CD14-positive monocyte (primary cell): ENCODE results near the gene VPS39. TPM values are rescaled to one million over a fixed set of nuclear protein-coding genes. Genes with fewer than 3 reads are reported as not detected.

Experiments
- DNase-seq, 3 donors: peaks; one replicate each; pipeline ENCODE4 v3.0.0-alpha.2; 2011 to 2022
- H2AFZ ChIP-seq: 2 replicates; pipeline ENCODE4 v1.6.0; 2012; ENCODE audit warnings: mild to moderate bottlenecking, low read depth, low read length, inconsistent platforms; ENCODE audit not compliant: insufficient read depth, poor library complexity, severe bottlenecking
- H3K27ac ChIP-seq, 2 donors: 1 replicate in 1 of 2; 2 replicates in 1 of 2; pipeline ENCODE4 v1.5.1; 2012 to 2013; ENCODE audit warnings: low read length in 2 of 2, control low read depth in 1 of 2, inconsistent platforms in 1 of 2, low read depth in 1 of 2, mild to moderate bottlenecking in 1 of 2
- H3K27me3 ChIP-seq, 2 donors: one replicate each; pipeline versions ENCODE4 v1.6.0 to v1.6.1; 2011 to 2013; ENCODE audit warnings: low read length in 2 of 2; ENCODE audit not compliant: control insufficient read depth in 2 of 2, insufficient read depth in 2 of 2
- H3K36me3 ChIP-seq, 2 donors: replicated peaks in 1 of 2; 1 replicate in 1 of 2; 2 replicates in 1 of 2; pipeline versions ENCODE4 v1.5.1 to v1.6.1; 2012 to 2013; ENCODE audit warnings: low read length in 2 of 2, control low read depth in 1 of 2, inconsistent platforms in 1 of 2, mild to moderate bottlenecking in 1 of 2; ENCODE audit not compliant: insufficient read depth in 2 of 2, control insufficient read depth in 1 of 2
- H3K4me1 ChIP-seq, 2 donors: 1 replicate in 1 of 2; 2 replicates in 1 of 2; pipeline versions ENCODE4 v1.5.1 to v1.6.1; 2012 to 2013; ENCODE audit warnings: low read length in 2 of 2, control low read depth in 1 of 2, inconsistent platforms in 1 of 2, mild to moderate bottlenecking in 1 of 2, moderate library complexity in 1 of 2; ENCODE audit not compliant: insufficient read depth in 2 of 2, control insufficient read depth in 1 of 2
- H3K4me2 ChIP-seq: replicated peaks from 2 replicates; pipeline ENCODE3; 2012; ENCODE audit warnings: low read length, moderate library complexity, mild to moderate bottlenecking; ENCODE audit not compliant: poor library complexity, severe bottlenecking; ENCODE audit errors: extremely low read depth
- H3K4me3 ChIP-seq, 3 experiments: fragments of 200-600 bp in 1 of 3; sonication (generic) in 1 of 3; replicated peaks in 1 of 3; 1 replicate in 2 of 3; 2 replicates in 1 of 3; pipeline ENCODE4 v1.5.1; 2011 to 2013; ENCODE audit warnings: low read length in 3 of 3, mild to moderate bottlenecking in 3 of 3, control low read depth in 2 of 3, low read depth in 2 of 3, inconsistent platforms in 1 of 3, moderate library complexity in 1 of 3
- H3K79me2 ChIP-seq: 2 replicates; pipeline ENCODE4 v1.6.0; 2012; ENCODE audit warnings: mild to moderate bottlenecking, control low read depth, inconsistent platforms, low read length, moderate library complexity; ENCODE audit not compliant: insufficient read depth
- H3K9ac ChIP-seq: 2 replicates; pipeline ENCODE4 v1.6.0; 2017; ENCODE audit warnings: low read length, mild to moderate bottlenecking; ENCODE audit not compliant: insufficient read depth, poor library complexity, severe bottlenecking
- H3K9me3 ChIP-seq, 2 donors: replicated peaks in 1 of 2; 1 replicate in 1 of 2; 2 replicates in 1 of 2; pipeline versions ENCODE4 v1.5.1 to v1.6.1; 2012 to 2013; ENCODE audit warnings: low read length in 2 of 2, control low read depth in 1 of 2; ENCODE audit not compliant: control insufficient read depth in 1 of 2, insufficient read depth in 1 of 2
- H4K20me1 ChIP-seq: 2 replicates; pipeline ENCODE4 v1.6.0; 2012; ENCODE audit warnings: mild to moderate bottlenecking, low read length, control low read depth, moderate library complexity; ENCODE audit not compliant: insufficient read depth
- H3K27ac Mint-ChIP-seq, 7 donors: one replicate each; pipeline ENCODE4 v1.8.0; 2020; ENCODE audit warnings: mild to moderate bottlenecking in 7 of 7, mixed read lengths in 7 of 7, moderate library complexity in 6 of 7, inconsistent platforms in 2 of 7
- H3K27me3 Mint-ChIP-seq, 3 donors: one replicate each; pipeline ENCODE4 v1.8.0; 2021 to 2022; ENCODE audit warnings: low read depth in 3 of 3, mild to moderate bottlenecking in 3 of 3, mixed read lengths in 3 of 3, moderate library complexity in 3 of 3, inconsistent platforms in 1 of 3
- H3K36me3 Mint-ChIP-seq, 2 donors: one replicate each; pipeline ENCODE4 v1.8.0; 2020; ENCODE audit warnings: mixed read lengths in 2 of 2, inconsistent platforms in 1 of 2, mild to moderate bottlenecking in 1 of 2
- H3K4me1 Mint-ChIP-seq: one replicate; pipeline ENCODE4 v1.8.0; 2020; ENCODE audit warnings: mild to moderate bottlenecking, mixed read lengths
- H3K4me3 Mint-ChIP-seq, 2 donors: one replicate each; pipeline ENCODE4 v1.8.0; 2020; ENCODE audit warnings: mild to moderate bottlenecking in 2 of 2, mixed read lengths in 2 of 2, moderate library complexity in 1 of 2
- H3K9me3 Mint-ChIP-seq, 7 donors: one replicate each; pipeline ENCODE4 v1.8.0; 2020 to 2022; ENCODE audit warnings: mixed read lengths in 7 of 7, mild to moderate bottlenecking in 6 of 7, moderate library complexity in 6 of 7, inconsistent platforms in 2 of 7
- WGBS: methylation state at CpG from one replicate; pipeline ENCODE4 v1.1.5; 2013; ENCODE audit warnings: missing lambda C conversion rate; ENCODE audit not compliant: insufficient coverage; 5-methylcytosine and 5-hydroxymethylcytosine counted together
- intact Hi-C, 2 donors: fragments of 100-400 bp; cut with micrococcal nuclease; formaldehyde crosslinking; loops; one replicate each; pipeline versions ENCODE4 v1.15.0 to v1.15.1; 2023
- polyA plus RNA-seq, 3 donors: library from polyadenylated mRNA; depleted of rRNA in 1 of 3; unstranded in 2 of 3; stranded (reverse) in 1 of 3; fragments of 300-500 nt in 2 of 3; fragments of >200 nt in 1 of 3; fragmentation: Illumina TruSeq in 2 of 3; gene quantifications; 1 replicate in 2 of 3; 2 replicates in 1 of 3; pipeline ENCODE4 v1.2.3, GENCODE V29; 2012 to 2021
- TF ChIP-seq, protein P1 (sequence below): fragments of 200-600 bp; IDR thresholded peaks from one replicate; pipeline ENCODE4 v1.8.0; 2022; ENCODE audit warnings: antibody characterized with exemption, mild to moderate bottlenecking

Gene VPS39
- polyA plus RNA-seq, 3 donors, result 16.8 to 102 (median 25.8) TPM

GRCh38 chr15:42151141-42151561 lies 57.0 kb downstream of the VPS39 start:
- H3K9me3 ChIP-seq, result no peaks in the 10 kb centered on the region
- H3K27me3 ChIP-seq, result no peaks in the 10 kb centered on the region
- no peaks in the 10 kb centered on the region for H3K36me3 ChIP-seq
- H3K9ac ChIP-seq, result no peak overlapping the region
- H2AFZ ChIP-seq, result no peak overlapping the region
- 86% methylated on average over 6 of the region's 10 CpGs for WGBS
- H3K4me2 ChIP-seq, result no peak overlapping the region
- no peaks in the 10 kb centered on the region for H4K20me1 ChIP-seq
- DNase-seq, result no peak
- H3K4me3 ChIP-seq, result no peak overlapping the region
- H3K27ac ChIP-seq, result no peak overlapping the region
- Mint-ChIP-seq H3K36me3 (no peaks in the 10 kb centered on the region), H3K4me1 (peaks cover 4% of the 10 kb centered on the region), H3K9me3 (no peaks in the 10 kb centered on the region), H3K27ac (peak overlapping the region in 2 of 7 donors; percentile 54 to 57), H3K27me3 (peaks cover 0 to 6% (median 3%) of the 10 kb centered on the region in 3 donors), H3K4me3 (no peak overlapping the region)
- H3K4me1 ChIP-seq, result no peaks in the 10 kb centered on the region
- intact Hi-C loops, result no loop called here
- no peaks in the 10 kb centered on the region for H3K79me2 ChIP-seq
- TF ChIP-seq, protein P1, sequence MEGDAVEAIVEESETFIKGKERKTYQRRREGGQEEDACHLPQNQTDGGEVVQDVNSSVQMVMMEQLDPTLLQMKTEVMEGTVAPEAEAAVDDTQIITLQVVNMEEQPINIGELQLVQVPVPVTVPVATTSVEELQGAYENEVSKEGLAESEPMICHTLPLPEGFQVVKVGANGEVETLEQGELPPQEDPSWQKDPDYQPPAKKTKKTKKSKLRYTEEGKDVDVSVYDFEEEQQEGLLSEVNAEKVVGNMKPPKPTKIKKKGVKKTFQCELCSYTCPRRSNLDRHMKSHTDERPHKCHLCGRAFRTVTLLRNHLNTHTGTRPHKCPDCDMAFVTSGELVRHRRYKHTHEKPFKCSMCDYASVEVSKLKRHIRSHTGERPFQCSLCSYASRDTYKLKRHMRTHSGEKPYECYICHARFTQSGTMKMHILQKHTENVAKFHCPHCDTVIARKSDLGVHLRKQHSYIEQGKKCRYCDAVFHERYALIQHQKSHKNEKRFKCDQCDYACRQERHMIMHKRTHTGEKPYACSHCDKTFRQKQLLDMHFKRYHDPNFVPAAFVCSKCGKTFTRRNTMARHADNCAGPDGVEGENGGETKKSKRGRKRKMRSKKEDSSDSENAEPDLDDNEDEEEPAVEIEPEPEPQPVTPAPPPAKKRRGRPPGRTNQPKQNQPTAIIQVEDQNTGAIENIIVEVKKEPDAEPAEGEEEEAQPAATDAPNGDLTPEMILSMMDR, result no peak

- no peaks in the 10 kb centered on the region for H3K9me3 ChIP-seq
- Mint-ChIP-seq H3K27me3 (peaks cover 0 to 6% (median 5%) of the 10 kb centered on the region in 3 donors), H3K9me3 (no peaks in the 10 kb centered on the region), H3K27ac (peak overlapping the region in 1 of 7 donors; percentile 36), H3K4me3 (no peak overlapping the region), H3K4me1 (peaks cover 4% of the 10 kb centered on the region), H3K36me3 (no peaks in the 10 kb centered on the region)
- H3K36me3 ChIP-seq, result no peaks in the 10 kb centered on the region
- intact Hi-C loops, result no loop called here
- no peak overlapping the region for H2AFZ ChIP-seq
- no peak for DNase-seq
- H3K4me1 ChIP-seq, result no peaks in the 10 kb centered on the region
- H3K9ac ChIP-seq, result no peak overlapping the region
- no peak overlapping the region for H3K4me2 ChIP-seq
- no peaks in the 10 kb centered on the region for H4K20me1 ChIP-seq
- H3K27ac ChIP-seq, result no peak overlapping the region
- WGBS, result 95% methylated on average over 10 of the region's 17 CpGs
- H3K27me3 ChIP-seq, result no peaks in the 10 kb centered on the region
- no peaks in the 10 kb centered on the region for H3K79me2 ChIP-seq
- no peak overlapping the region for H3K4me3 ChIP-seq
- TF ChIP-seq, protein P1, result no peak
Measured at GRCh38 chr15:42150219-42150970, 57.7 kb downstream of the VPS39 start.
